ENCODE data around the gene RPL28.

GRCh38 chr19:55352040-55352439 lies 33.7 kb upstream of the RPL28 start:
- TF ChIP-seq HOXD13 (CRISPR knock-in tag; IDR thresholded peaks at IDR 0.05; ENCODE audit: borderline replicate concordance): no peak
- no peak for TF ChIP-seq TCF7L2 (IDR thresholded peaks at IDR 0.05; ENCODE audit: borderline replicate concordance, low read depth, low read length)
- TF ChIP-seq CTCF (tag by site-specific recombination; IDR thresholded peaks at IDR 0.05): no peak
- no peak for TF ChIP-seq PATZ1 (tag by site-specific recombination; IDR thresholded peaks at IDR 0.05)
